ENCODE measurements around the gene GRIN2C.

GRIN2C gene

DNA sequence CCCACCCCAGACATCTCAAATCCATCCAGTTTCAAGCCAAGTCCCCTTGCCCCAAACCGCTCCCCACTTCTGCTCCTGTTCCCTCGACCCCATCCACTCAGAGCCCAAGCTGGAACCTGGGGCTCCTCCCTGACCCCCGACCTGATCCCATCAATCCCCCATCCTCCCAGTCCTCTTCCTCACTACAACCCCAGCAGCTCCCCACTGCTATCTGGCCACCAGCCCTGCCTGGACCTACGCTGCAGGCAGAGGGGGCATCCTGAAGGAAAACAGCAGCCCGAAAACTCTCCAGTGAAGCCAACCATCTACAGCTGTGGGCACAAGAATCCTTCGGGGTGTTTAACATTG is 9.2 kb upstream of the GRIN2C start:
- TF ChIP-seq, protein P1, sequence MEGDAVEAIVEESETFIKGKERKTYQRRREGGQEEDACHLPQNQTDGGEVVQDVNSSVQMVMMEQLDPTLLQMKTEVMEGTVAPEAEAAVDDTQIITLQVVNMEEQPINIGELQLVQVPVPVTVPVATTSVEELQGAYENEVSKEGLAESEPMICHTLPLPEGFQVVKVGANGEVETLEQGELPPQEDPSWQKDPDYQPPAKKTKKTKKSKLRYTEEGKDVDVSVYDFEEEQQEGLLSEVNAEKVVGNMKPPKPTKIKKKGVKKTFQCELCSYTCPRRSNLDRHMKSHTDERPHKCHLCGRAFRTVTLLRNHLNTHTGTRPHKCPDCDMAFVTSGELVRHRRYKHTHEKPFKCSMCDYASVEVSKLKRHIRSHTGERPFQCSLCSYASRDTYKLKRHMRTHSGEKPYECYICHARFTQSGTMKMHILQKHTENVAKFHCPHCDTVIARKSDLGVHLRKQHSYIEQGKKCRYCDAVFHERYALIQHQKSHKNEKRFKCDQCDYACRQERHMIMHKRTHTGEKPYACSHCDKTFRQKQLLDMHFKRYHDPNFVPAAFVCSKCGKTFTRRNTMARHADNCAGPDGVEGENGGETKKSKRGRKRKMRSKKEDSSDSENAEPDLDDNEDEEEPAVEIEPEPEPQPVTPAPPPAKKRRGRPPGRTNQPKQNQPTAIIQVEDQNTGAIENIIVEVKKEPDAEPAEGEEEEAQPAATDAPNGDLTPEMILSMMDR (IDR thresholded peaks at IDR 0.05; ENCODE audit: insufficient read depth, low read depth, low read length, missing control alignments): no peak
- H3K4me3 ChIP-seq (ENCODE audit: low read length): no peak overlapping the region
- DNase-seq (ENCODE audit: low read depth): no peak

DNA sequence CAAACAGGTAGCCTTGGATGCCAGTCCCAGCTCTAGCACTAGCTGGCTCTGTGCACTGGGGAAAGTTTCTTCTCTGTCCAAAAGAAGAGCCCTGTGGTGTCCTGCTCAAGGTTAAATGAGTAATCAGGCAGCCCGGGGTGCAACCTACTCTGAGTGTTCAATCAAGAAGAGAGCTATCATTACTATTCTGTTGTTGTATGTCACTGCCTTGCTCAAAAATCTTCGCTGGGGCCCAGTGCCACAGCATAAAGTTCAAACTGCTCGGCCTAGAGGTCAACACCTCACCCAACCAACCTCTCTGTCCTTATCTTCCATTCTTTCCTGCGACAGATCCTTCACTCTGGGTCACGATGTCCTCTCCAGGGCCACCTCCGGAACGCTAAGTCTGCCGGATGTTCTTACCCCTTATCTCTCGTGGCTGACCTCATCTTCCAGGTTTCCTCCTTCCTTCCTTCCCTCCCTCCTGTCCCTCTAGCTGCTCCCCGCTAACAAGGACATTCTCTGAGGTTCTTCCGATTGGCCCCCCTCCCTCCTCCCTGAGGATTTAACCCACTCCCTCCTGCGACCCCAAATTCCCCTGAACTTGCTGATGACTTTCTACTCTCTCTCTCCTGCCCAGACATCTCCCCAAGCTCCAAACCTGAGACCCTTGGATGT is 8.7 kb upstream of the GRIN2C start:
- TF ChIP-seq, protein P1 (IDR thresholded peaks at IDR 0.05; ENCODE audit: insufficient read depth, low read depth, low read length, missing control alignments): no peak
- DNase-seq (ENCODE audit: low read depth): no peak
- no peak overlapping the region for H3K4me3 ChIP-seq (ENCODE audit: low read length)

DNA sequence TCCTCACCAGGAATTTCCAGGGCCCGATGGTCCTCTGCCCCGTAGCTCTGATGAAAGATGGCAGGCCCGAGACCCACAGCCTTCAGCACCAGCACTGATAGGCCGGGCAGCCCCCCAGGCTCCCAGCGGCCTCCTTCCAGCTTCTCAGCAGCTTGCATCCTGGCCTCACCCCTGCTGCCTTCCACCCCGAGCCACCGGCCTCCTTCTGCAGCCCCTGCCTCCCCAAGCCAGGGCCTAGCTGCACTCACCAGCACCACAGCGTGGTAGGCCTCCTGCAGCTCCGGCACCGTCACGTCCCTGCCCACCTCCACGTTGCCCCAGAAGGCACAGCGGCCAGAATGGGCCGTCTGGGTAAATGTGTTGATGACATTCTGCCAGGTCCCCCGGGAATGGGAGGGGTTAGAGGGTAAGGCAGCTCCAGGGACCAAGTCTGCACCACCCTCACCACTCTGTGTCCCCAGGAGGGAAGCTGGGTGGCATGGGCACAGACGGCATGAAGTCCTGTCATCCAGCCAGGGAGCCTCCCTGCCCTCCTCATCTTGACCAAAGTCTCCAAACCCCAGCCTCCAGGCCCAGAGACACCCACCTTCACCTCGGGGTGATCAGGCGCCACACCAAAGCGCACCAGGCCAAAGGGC is 6.6 kb upstream of the GRIN2C start:
- TF ChIP-seq, protein P1 (IDR thresholded peaks at IDR 0.05; ENCODE audit: insufficient read depth, low read depth, low read length, missing control alignments): no peak
- no peak for DNase-seq (ENCODE audit: low read depth)
- H3K4me3 ChIP-seq (ENCODE audit: low read length): no peak overlapping the region

DNA sequence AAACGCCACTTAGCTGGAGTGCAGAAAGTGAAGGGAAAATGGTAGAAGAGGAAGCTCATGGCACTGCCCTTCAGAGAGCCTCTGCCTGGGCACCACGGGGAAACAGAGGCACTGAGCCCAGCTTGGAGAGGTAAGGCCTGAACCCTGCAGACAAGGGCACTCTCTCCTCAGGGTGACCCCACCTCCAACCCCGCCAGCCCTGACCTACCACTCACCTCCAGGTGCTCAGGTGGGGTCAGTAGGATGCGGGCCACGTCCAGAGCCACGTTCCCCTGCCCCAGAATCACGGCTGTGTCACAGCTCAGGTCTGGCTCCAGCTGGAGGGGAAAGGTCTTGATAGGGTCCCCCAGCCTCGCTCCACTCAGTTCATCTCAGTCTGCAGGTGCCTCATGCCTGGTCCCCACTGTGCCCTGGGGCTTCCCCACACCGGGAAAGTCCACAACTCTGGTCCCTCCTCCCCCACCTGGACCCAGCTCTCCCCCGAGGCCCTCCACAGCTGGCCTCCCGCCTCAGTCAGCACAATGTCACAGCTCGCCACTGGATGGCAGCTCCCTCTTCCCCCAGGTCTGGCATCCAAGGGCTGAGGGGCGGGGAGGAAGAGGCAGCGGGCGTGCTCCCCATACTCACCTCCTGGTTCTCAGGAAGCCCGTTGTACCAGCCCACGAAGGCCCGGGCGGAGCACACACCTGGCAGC is 6.0 kb upstream of the GRIN2C start:
- no peak overlapping the region for H3K4me3 ChIP-seq (ENCODE audit: low read length)
- no peak for DNase-seq (ENCODE audit: low read depth)
- TF ChIP-seq, protein P1 (IDR thresholded peaks at IDR 0.05; ENCODE audit: insufficient read depth, low read depth, low read length, missing control alignments): peak; percentile 11

DNA sequence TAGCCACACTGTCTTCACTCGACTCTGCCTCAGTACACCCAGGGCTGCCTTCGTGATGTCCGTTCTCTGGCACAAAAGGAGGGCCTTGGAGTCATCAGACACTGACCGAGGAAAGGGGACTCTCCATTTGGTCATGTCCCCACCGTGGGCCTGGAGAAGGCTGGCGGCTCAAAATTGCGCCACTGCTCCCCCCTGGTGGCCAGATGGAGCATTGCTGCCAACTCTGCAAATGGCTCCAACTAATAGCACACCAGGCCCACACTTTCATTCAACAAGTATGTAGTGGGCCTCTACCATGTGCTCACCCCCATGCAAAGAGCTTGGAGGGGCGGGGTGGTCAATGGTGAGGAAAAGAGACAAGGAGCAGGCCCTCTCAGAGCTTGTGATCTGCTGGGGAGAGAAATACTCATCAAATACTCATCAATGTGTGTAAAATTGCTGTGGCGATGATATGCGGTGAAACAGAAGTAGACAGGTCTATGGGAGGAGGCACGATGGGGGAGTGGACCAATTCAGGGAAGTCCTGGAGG is 5.2 kb upstream of the GRIN2C start:
- H3K4me3 ChIP-seq (ENCODE audit: low read length): no peak overlapping the region
- TF ChIP-seq, protein P1 (IDR thresholded peaks at IDR 0.05; ENCODE audit: insufficient read depth, low read depth, low read length, missing control alignments): peak; percentile 92
- DNase-seq (ENCODE audit: low read depth): peak; percentile 58

DNA sequence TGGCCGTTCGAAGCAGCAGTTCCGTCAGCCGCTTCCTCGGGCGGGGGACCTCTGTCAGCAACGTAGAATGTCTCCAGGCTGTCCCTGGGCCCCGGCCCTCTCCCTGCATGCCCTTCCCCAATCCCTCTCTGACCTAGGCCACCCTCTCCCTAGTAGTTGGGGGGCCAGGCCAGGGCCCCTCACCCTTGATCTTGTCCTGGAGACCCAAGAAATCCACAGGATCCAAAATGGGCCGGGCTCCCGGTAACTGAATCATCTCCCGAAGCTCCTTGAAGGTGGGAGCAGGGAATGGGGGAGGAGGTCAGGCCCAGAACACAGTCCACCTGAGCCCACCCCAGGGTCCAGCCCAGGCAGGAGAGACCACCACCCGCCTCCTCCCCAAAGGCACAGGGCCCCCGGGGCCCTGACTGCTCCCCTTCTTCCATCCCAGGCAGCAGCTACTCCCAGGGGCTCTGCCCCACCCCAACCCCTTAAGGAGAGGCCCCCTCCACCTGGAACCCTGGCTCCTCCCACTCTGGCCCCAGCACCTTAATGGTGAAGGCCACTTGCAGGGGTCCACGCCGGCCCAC is 4.7 kb upstream of the GRIN2C start:
- no peak overlapping the region for H3K4me3 ChIP-seq (ENCODE audit: low read length)
- TF ChIP-seq, protein P1 (IDR thresholded peaks at IDR 0.05; ENCODE audit: insufficient read depth, low read depth, low read length, missing control alignments): no peak
- no peak for DNase-seq (ENCODE audit: low read depth)

Data from epithelial cell of esophagus (primary cell).